HG03565 (cell line): ENCODE measurements around the gene ARHGEF33.

ENCODE experiments used
- ATAC-seq: cut with Tn5 transposase; IDR thresholded peaks from one replicate; pipeline ENCODE4 v1.9.1; 2021; ENCODE audit warnings: mild to moderate bottlenecking, moderate library complexity; ENCODE audit not compliant: unreplicated experiment

ARHGEF33 gene

GRCh38 chr2:38889575-38889974, at the start of gene ARHGEF33:
Gene ARHGEF33, plus strand, starts transcription at chr2:38889875. Its CDS starts 29,573 bp downstream, at chr2:38919448.
- no peak for ATAC-seq

- peak; percentile 82 for ATAC-seq
These were observed 39.6 kb upstream of the ARHGEF33 start for GRCh38 chr2:38850045-38850444.

- ATAC-seq = no peak
These were observed 33.5 kb upstream of the ARHGEF33 start for GRCh38 chr2:38856165-38856564.

- ATAC-seq = no peak
These were observed 27.2 kb upstream of the ARHGEF33 start for GRCh38 chr2:38862476-38862875.

- no peak for ATAC-seq
These were observed 26.5 kb upstream of the ARHGEF33 start for GRCh38 chr2:38863061-38863695.

GRCh38 chr2:38866773-38867443, 22.8 kb upstream of the ARHGEF33 start:
- ATAC-seq = no peak

- no peak for ATAC-seq
These were observed 18.2 kb upstream of the ARHGEF33 start for GRCh38 chr2:38871432-38871831.

- ATAC-seq = no peak
These were observed 15.9 kb upstream of the ARHGEF33 start for GRCh38 chr2:38873763-38874162.

- ATAC-seq = no peak
These were observed 14.5 kb upstream of the ARHGEF33 start for GRCh38 chr2:38875227-38875575.

GRCh38 chr2:38875576-38876367, 13.9 kb upstream of the ARHGEF33 start, which contains the start of the genes DHX57 and MORN2:
Gene DHX57, minus strand, starts transcription at chr2:38875934. Its CDS starts 7,529 bp downstream, at chr2:38868405.
Gene MORN2, plus strand, starts transcription at chr2:38875976.
- ATAC-seq = peak; percentile 98

GRCh38 chr2:38876407-38876806, 13.3 kb upstream of the ARHGEF33 start:
- no peak for ATAC-seq

GRCh38 chr2:38886063-38886462, 3.6 kb upstream of the ARHGEF33 start:
- no peak for ATAC-seq

- ATAC-seq = no peak
These were observed 2.3 kb upstream of the ARHGEF33 start for GRCh38 chr2:38887347-38887746.

GRCh38 chr2:38887902-38888554, 1.6 kb upstream of the ARHGEF33 start:
- no peak for ATAC-seq

GRCh38 chr2:38889045-38889444, 630 bp upstream of the ARHGEF33 start:
- no peak for ATAC-seq

- ATAC-seq = no peak
These were observed 3.1 kb downstream of the ARHGEF33 start for GRCh38 chr2:38892819-38893218.

- ATAC-seq = no peak
These were observed 8.6 kb downstream of the ARHGEF33 start for GRCh38 chr2:38898256-38898655.

GRCh38 chr2:38900726-38901125, 11.1 kb downstream of the ARHGEF33 start:
- no peak for ATAC-seq

- no peak for ATAC-seq
These were observed 15.6 kb downstream of the ARHGEF33 start for GRCh38 chr2:38905251-38905650.

GRCh38 chr2:38907242-38907641, 17.6 kb downstream of the ARHGEF33 start:
- no peak for ATAC-seq
